ENCODE data around the gene APOC3.

APOC3 gene

DNA sequence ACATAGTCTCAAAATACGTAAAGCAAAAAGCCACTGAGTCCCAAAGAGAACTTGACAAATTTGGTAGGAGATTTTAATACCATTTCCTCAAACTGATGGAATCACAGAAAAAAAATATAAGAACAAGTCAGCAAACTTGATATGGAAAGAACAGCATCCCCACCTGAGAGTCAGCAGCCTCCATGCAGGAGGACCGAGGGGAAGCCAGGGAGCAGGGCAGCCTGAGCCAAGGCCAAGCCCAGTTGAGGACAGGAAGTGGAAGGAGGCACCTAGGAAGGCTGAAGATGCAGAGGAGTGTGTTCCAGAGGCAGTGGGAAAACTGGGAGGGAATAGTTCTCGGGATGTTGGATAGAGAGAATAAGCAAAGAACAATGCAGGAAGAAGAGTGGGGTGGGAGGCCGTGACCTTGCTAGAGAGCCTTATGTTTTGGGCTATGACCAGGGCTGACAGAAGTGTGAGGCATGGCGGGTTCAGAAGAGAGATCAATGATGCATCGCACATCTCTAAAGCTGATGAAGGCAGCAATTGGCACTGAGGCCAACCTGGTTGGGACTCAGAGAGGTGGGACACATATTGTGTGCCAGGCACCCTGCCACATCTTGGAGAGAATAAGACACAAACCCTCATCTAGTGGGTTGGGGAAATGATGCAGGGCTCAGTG is 22.0 kb upstream of the APOC3 start:
- no peak for DNase-seq

- DNase-seq, result no peak
Observed at GRCh38 chr11:116808262-116809175, 21.2 kb upstream of the APOC3 start.

GRCh38 chr11:116811194-116811593 is 18.5 kb upstream of the APOC3 start:
- DNase-seq, result no peak

DNA sequence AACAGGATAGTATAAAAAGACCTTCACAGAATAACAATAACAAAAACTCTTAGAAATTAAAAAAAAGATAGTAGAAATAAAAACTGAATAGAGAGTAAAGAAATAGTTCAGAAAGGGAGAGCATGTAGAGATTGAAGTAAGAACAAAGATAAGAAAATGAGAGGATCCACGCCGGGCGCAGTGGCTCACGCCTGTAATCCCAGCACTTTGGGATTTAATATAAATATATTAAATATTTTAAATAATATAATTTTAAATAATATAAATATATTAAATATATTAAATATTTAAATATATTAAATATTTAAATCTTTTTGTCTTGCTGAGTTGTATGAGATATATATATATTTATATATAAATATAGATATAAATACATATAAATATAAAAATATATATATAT is 17.6 kb upstream of the APOC3 start:
- no peak for DNase-seq

DNA sequence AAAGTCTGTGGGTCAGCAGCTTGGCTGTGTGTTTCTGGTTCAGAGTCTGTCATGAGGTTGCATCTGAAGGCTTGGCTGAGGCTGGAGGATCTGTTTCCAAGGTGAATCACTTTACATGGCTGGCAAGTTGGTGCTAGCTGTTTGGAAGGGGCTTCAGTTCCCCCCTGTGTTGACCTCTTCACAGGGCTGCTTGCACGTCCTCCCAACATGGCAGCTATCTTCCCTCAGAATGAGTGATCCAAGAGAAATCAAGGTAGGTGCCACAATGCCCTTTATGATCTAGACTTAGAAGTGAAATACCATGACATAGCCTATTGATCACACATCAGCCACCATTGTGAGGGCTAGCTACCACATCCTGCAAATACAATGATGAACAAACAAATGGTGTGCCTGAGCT is 16.5 kb upstream of the APOC3 start:
- no peak for DNase-seq

GRCh38 chr11:116813781-116814471 is 15.8 kb upstream of the APOC3 start:
- no peak for DNase-seq

DNA sequence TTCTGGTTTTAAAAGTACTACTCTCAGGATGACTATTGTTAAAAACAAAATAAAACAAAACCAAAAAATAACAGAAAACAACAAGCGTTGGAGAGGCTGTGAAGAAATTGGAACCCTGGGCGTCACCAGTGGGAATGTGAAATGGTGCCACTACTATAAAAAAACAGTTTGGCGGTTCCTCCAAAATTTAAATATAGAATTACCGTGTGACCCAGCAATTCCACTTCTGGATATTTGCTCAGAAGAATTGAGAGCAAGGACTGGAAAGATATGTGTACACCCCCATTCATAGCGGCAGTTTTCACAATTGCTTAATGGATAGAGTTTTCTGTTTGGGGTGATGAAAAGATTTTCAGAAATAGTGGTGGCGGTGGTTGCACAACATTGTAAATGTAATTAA is 15.2 kb upstream of the APOC3 start:
- DNase-seq, result no peak

- DNase-seq, result no peak
Observed at GRCh38 chr11:116819049-116819448, 10.7 kb upstream of the APOC3 start.

- DNase-seq, result no peak
Observed at GRCh38 chr11:116821050-116821918, 8.4 kb upstream of the APOC3 start.

- DNase-seq, result no peak
Observed at GRCh38 chr11:116822575-116822974, 7.1 kb upstream of the APOC3 start.

- DNase-seq, result no peak
Observed at GRCh38 chr11:116823031-116823843, 6.5 kb upstream of the APOC3 start, which contains the start of gene APOA4. Gene APOA4, minus strand, starts transcription at chr11:116823304. Its CDS starts 113 bp downstream, at chr11:116823191.

DNA sequence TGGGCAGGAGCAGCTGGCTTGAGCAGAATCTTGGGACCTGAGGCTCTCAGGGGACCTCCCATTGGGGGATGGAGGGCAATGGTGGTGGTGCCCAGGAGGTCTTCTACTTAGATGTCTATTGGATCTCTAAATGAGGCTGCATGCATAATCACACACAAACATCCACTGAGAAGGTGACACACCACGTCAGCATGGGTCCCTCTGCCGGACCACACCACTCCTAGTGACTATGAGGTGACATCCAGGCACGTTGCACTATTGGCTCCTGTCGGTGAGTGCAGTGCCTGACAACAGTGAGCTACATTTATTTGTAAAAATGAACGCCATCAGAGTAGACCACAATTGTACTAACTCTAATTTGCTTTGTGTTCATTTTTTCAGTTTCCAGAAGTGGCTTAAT is 4.3 kb upstream of the APOC3 start:
- no peak for DNase-seq

GRCh38 chr11:116825854-116826750 is 3.6 kb upstream of the APOC3 start:
- no peak for DNase-seq

DNA sequence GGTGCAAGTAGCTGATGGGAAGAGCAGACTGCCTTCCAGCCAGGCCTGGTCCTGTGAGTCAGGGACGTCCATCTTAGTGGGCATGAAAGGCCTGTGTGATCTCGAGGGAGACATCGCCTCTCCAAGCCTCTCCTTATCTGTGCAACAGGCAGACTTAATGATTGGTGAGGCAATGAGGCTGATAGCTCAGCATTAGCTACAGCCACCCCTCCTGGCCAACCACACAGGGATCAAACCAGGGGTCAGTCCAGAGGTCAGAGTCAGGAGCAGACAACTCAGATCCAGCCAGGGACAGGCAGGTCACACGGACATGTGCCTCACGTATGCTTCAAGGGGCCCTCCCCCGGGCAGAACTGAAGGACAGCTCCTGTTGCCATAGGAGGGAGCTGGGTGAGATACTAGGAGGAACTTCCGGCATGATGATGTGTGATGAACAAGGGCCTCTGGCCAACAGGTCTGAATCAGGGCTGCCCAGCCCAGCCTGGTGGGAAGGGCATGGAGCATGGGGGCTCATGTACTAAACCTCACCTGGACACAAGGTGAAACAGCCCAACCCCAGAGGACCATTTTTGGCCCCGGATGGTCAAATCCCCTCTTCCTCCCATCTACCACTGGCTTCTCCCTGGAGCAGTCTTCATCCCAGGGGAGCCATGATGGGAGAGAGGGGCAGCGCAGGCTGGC is 2.8 kb upstream of the APOC3 start:
- no peak for DNase-seq

- DNase-seq, result no peak
Observed at GRCh38 chr11:116827461-116827860, 2.2 kb upstream of the APOC3 start.

- DNase-seq, result no peak
Observed at GRCh38 chr11:116828632-116829524, 829 bp upstream of the APOC3 start.

DNA sequence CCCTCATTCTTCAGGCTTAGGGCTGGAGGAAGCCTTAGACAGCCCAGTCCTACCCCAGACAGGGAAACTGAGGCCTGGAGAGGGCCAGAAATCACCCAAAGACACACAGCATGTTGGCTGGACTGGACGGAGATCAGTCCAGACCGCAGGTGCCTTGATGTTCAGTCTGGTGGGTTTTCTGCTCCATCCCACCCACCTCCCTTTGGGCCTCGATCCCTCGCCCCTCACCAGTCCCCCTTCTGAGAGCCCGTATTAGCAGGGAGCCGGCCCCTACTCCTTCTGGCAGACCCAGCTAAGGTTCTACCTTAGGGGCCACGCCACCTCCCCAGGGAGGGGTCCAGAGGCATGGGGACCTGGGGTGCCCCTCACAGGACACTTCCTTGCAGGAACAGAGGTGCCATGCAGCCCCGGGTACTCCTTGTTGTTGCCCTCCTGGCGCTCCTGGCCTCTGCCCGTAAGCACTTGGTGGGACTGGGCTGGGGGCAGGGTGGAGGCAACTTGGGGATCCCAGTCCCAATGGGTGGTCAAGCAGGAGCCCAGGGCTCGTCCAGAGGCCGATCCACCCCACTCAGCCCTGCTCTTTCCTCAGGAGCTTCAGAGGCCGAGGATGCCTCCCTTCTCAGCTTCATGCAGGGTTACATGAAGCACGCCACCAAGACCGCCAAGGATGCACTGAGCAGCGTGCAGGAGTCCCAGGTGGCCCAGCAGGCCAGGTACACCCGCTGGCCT is 641 bp downstream of the APOC3 start:
- no peak for DNase-seq

- DNase-seq, result no peak
Observed at GRCh38 chr11:116831790-116832349, 2.2 kb downstream of the APOC3 start.
